MCF 10A (cell line): ENCODE results near the gene LZTS3. TPM values are rescaled to one million over a fixed set of nuclear protein-coding genes. Genes with fewer than 3 reads are reported as not detected.

Experiments used
- BruUV-seq: library from RNA; stranded (reverse); fragments of 400-500 nt; replicated peaks from 2 replicates; lab custom pipeline; 2021; lab: Mats Ljungman, UMichigan
- CTCF ChIA-PET: fragments of 300-600 bp; sonication (Branson Sonifier 250); formaldehyde crosslinking; extraction: SDS; loops from one replicate; lab custom pipeline; 2021; ENCODE audit warnings: antibody characterized with exemption, inconsistent platforms; lab: Yijun Ruan, JAX
- POLR2A ChIA-PET: fragments of 300-600, 350-650 bp; sonication (Branson Sonifier 250); formaldehyde crosslinking; extraction: SDS; loops from one replicate; lab custom pipeline; 2020; ENCODE audit warnings: antibody characterized with exemption, inconsistent platforms; lab: Yijun Ruan, JAX
- DNase-seq: peaks from one replicate; pipeline ENCODE4 v3.0.0-alpha.2; 2018; ENCODE audit not compliant: unreplicated experiment
- H3K27ac Mint-ChIP-seq: one replicate; pipeline ENCODE4 v1.8.0; 2022; ENCODE audit warnings: mild to moderate bottlenecking, low read depth, mixed read lengths; ENCODE audit not compliant: unreplicated experiment
- H3K27me3 Mint-ChIP-seq: one replicate; pipeline ENCODE4 v1.8.0; 2022; ENCODE audit warnings: mixed read lengths; ENCODE audit not compliant: insufficient read depth, unreplicated experiment
- H3K36me3 Mint-ChIP-seq: one replicate; pipeline ENCODE4 v1.8.0; 2022; ENCODE audit warnings: mild to moderate bottlenecking, moderate library complexity, mixed read lengths; ENCODE audit not compliant: insufficient read depth, unreplicated experiment
- H3K4me1 Mint-ChIP-seq: one replicate; pipeline ENCODE4 v1.8.0; 2022; ENCODE audit warnings: mixed read lengths; ENCODE audit not compliant: insufficient read depth, unreplicated experiment
- H3K4me3 Mint-ChIP-seq: one replicate; pipeline ENCODE4 v1.8.0; 2022; ENCODE audit warnings: mild to moderate bottlenecking, moderate library complexity, mixed read lengths; ENCODE audit not compliant: unreplicated experiment
- H3K9me3 Mint-ChIP-seq: one replicate; pipeline ENCODE4 v1.8.0; 2022; ENCODE audit warnings: mixed read lengths; ENCODE audit not compliant: unreplicated experiment
- CTCF ChIP-seq: fragments of 200-600 bp; IDR thresholded peaks from one replicate; pipeline ENCODE4 v1.8.0; 2022; ENCODE audit warnings: antibody characterized with exemption, mild to moderate bottlenecking; ENCODE audit not compliant: unreplicated experiment
- intact Hi-C: fragments of 100-400 bp; cut with micrococcal nuclease; formaldehyde crosslinking; loops from 2 replicates; pipeline ENCODE4 v1.14.1; 2022
- total RNA-seq: library from RNA; stranded (reverse); gene quantifications from 2 replicates; pipeline ENCODE4 v1.2.3, GENCODE V29; 2022

The LZTS3 gene
- total RNA-seq, 1 experiment from 2014 or later, result 5.3 TPM

DNA sequence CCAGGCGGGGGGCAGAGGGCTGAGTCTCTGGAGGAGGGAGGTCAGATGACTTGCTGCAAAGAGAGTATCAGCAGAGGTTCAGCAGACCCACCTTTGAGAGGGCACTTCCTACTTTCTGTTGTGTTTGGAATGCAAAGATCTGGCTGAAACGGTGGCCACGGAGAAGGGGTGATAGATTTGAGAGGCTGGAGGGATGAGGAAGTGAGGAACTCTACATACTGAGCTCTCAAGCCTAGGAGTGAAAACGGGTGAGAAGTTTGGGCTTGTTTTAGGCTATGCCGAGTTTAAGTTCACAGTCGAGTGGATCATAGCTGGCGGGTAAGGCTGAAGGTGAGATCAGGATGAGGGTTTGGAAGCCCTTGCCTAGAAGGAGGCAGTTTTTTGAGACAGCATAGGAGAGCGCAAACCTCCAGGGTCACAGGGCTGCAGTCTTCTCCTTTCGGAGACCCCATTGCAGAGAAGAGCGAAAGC, 35.5 kb upstream of the LZTS3 start:
- H3K36me3 Mint-ChIP-seq, result peaks cover 10% of the 10 kb centered on the region
- CTCF ChIA-PET, result interaction anchor here (0.9 to 4.4 kb wide), 5 partner anchors 10 to 270 kb away, joined by 3 to 37 read pairs (median 7); no protein-coding TSS in a partner anchor
- H3K9me3 Mint-ChIP-seq, result no peaks in the 10 kb centered on the region
- TSS peak; percentile 61 for BruUV-seq
- no peak for DNase-seq
- intact Hi-C loops, result no loop called here
- no peaks in the 10 kb centered on the region for H3K4me1 Mint-ChIP-seq
- POLR2A ChIA-PET, result interaction anchor here (0.6 to 4.8 kb wide), 24 partner anchors 11 to 557 kb away, joined by 3 to 37 read pairs (median 4); partner anchors contain the start of genes FASTKD5, LZTS3, NOP56 and PTPRA
- peak overlapping the region; percentile 99 for H3K27ac Mint-ChIP-seq
- no peak for TF ChIP-seq CTCF
- no peaks in the 10 kb centered on the region for H3K27me3 Mint-ChIP-seq
- peak overlapping the region; percentile 100 for H3K4me3 Mint-ChIP-seq

DNA sequence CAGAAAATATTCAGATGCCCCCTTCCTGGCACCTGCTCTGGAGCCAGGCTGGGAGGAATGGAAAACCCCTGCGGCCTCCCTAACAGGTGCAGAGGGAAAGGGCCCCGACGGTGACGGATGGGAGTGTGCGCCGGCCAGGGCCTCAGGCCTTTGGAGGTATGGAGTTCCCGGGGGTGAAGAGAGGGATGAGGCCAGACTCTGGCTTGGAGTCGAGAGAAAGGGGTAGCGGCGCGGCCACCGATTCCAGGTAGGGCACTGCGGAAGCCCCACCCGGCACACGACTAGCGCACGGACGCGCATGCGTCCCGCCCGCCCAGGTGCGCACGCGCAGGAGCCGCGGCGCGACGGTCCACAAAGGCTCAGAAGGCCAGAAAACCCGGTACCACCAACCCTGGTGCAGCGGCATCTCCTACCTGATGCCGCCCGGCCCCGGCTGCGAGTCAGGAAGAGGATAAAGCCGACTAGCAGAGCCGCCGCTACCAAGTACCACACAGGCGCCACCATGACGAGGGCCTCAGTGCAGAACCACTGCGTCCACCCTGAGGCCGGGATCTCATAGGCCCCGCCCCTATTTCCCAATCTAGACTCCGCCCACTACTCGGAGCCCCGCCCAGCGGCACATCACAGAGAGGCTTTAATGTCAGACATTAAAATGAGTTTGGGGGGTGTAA, 30.9 kb upstream of the LZTS3 start, which contains the start of gene DDRGK1:
DDRGK1 (minus strand) TSS at position 559 of the 671 bp plus-strand sequence; CDS start at position 504, 55 bp downstream.
- POLR2A ChIA-PET, result interaction anchor here (0.6 to 3.0 kb wide), 13 partner anchors 12 to 338 kb away, joined by 3 to 19 read pairs (median 5); partner anchors contain the start of genes FASTKD5, LZTS3, SLC4A11 and UBOX5
- CTCF ChIA-PET, result interaction anchor here (0.6 to 1.6 kb wide), 3 partner anchors 13 to 107 kb away, joined by 3 to 7 read pairs (median 3); no protein-coding TSS in a partner anchor

GRCh38 chr20:3203315-3204123, 30.2 kb upstream of the LZTS3 start:
- no peak for TF ChIP-seq CTCF
- DNase-seq, result peak; percentile 32
- BruUV-seq, result TSS peak; percentile 49
- Mint-ChIP-seq H3K4me3 (peak overlapping the region; percentile 92), H3K27me3 (no peaks in the 10 kb centered on the region), H3K36me3 (peaks cover 52% of the 10 kb centered on the region), H3K4me1 (no peaks in the 10 kb centered on the region), H3K27ac (peak overlapping the region; percentile 98), H3K9me3 (no peaks in the 10 kb centered on the region)
- ChIA-PET POLR2A (interaction anchor here (0.6 to 3.0 kb wide), 16 partner anchors 11 to 338 kb away, joined by 3 to 19 read pairs (median 5); partner anchors contain the start of genes FASTKD5, LZTS3, SLC4A11 and UBOX5), CTCF (interaction anchor here (0.5 to 1.6 kb wide), 5 partner anchors 11 to 353 kb away, joined by 3 to 7 read pairs (median 3); no protein-coding TSS in a partner anchor)
- intact Hi-C loops, result no loop called here

More for the DNA sequence above, 30.9 kb upstream of the LZTS3 start, which contains the start of gene DDRGK1:
- H3K4me3 Mint-ChIP-seq, result peak within 1 kb of the TSS; percentile 92
- peaks cover 45% of the 10 kb centered on the region for H3K36me3 Mint-ChIP-seq
- intact Hi-C loops, result no loop called here
- TF ChIP-seq CTCF, result no peak
- peak; percentile 87 for DNase-seq
- peak within 1 kb of the TSS; percentile 98 for H3K27ac Mint-ChIP-seq
- H3K4me1 Mint-ChIP-seq, result no peaks in the 10 kb centered on the region
- no peaks in the 10 kb centered on the region for H3K9me3 Mint-ChIP-seq
- no TSS peak for BruUV-seq
- no peaks in the 10 kb centered on the region for H3K27me3 Mint-ChIP-seq
